Lung (tissue), 12 donors: ENCODE data around the gene GAS5. TPM values are rescaled to one million over a fixed set of nuclear protein-coding genes. Genes with fewer than 3 reads are reported as not detected.

ENCODE experiments used
- ATAC-seq: fragments of 200-7000 bp; cut with Tn5 transposase; one replicate; pipeline ENCODE4 v1.9.1; 2020; ENCODE audit warnings: moderate number of reproducible peaks; ENCODE audit not compliant: insufficient read depth, low FRiP score
- DNase-seq, 3 donors: peaks; one replicate each; pipeline ENCODE4 v3.0.0-alpha.2; 2013 to 2017
- H3K27ac ChIP-seq, 2 donors: one replicate each; pipeline ENCODE4 v1.5.1; 2013; ENCODE audit warnings: mild to moderate bottlenecking in 2 of 2, moderate library complexity in 2 of 2, control low read depth in 1 of 2, inconsistent platforms in 1 of 2, low read depth in 1 of 2, low read length in 1 of 2
- H3K27me3 ChIP-seq, 3 donors: one replicate each; pipeline ENCODE4 v1.5.1; 2013; ENCODE audit warnings: low read length in 2 of 3; ENCODE audit not compliant: control insufficient read depth in 3 of 3, insufficient read depth in 3 of 3
- H3K36me3 ChIP-seq, 4 donors: one replicate each; pipeline ENCODE4 v1.5.1; 2013; ENCODE audit warnings: low read length in 4 of 4, mild to moderate bottlenecking in 1 of 4, moderate library complexity in 1 of 4; ENCODE audit not compliant: control insufficient read depth in 4 of 4, insufficient read depth in 4 of 4
- H3K4me1 ChIP-seq, 5 donors: one replicate each; pipeline ENCODE4 v1.5.1; 2013; ENCODE audit warnings: low read length in 5 of 5, mild to moderate bottlenecking in 2 of 5, moderate library complexity in 1 of 5; ENCODE audit not compliant: control insufficient read depth in 5 of 5, insufficient read depth in 5 of 5
- H3K4me3 ChIP-seq: one replicate; pipeline ENCODE4 v1.5.1; 2013; ENCODE audit warnings: mild to moderate bottlenecking, control low read depth, moderate library complexity
- H3K9ac ChIP-seq, 2 donors: one replicate each; pipeline ENCODE4 v1.5.1; 2013; ENCODE audit warnings: low read length in 2 of 2, control low read depth in 1 of 2; ENCODE audit not compliant: insufficient read depth in 1 of 2
- H3K9me3 ChIP-seq, 4 donors: one replicate each; pipeline ENCODE4 v1.5.1; 2013; ENCODE audit warnings: low read length in 3 of 4, mild to moderate bottlenecking in 1 of 4, moderate library complexity in 1 of 4; ENCODE audit not compliant: control insufficient read depth in 4 of 4, insufficient read depth in 3 of 4
- CTCF ChIP-seq: IDR thresholded peaks from 2 replicates; pipeline ENCODE4 v1.5.1; 2012; ENCODE audit warnings: mild to moderate bottlenecking; ENCODE audit errors: control extremely low read depth, extremely low read depth
- WGBS, 2 donors: extraction: QIAGEN DNeasy Blood & Tissue Kit; methylation state at CpG; one replicate each; pipeline ENCODE4 v1.1.7; 2013; 5-methylcytosine and 5-hydroxymethylcytosine counted together
- polyA plus RNA-seq, 2 donors: library from polyadenylated mRNA; stranded (reverse); fragments of 200-250 nt; gene quantifications; one replicate each; pipeline ENCODE4 v1.2.1, GENCODE V29; 2013
- total RNA-seq, 2 donors: library from RNA; depleted of rRNA in 1 of 2; stranded (reverse); fragments of >200 nt in 1 of 2; gene quantifications; one replicate each; pipeline ENCODE4 v1.2.1, GENCODE V29; 2014 to 2021
- donor health status: control.
- donor health status: control.
- donor health status: Bipolar disorder and iron deficiency.
- donor health status: healthy.
- donor health status: DM: yes; HTN: yes; CAD: no.

The GAS5 gene
- total and polyA plus RNA-seq, 4 donors = 231 to 1,168 (median 320) TPM

GRCh38 chr1:173856903-173857302 lies 10.9 kb downstream of the GAS5 start:
- no peak overlapping the region for H3K9ac ChIP-seq
- no peak overlapping the region for H3K27ac ChIP-seq
- DNase-seq (no peak), ATAC-seq (no peak)
- no peak for TF ChIP-seq CTCF
- 96 to 97% methylated on average over 2 of the region's 2 CpGs for WGBS, 2 donors
- no peak overlapping the region for H3K4me3 ChIP-seq
- H3K36me3 ChIP-seq = peaks cover 10 to 34% (median 16%) of the 10 kb centered on the region in 4 donors
- H3K27me3 ChIP-seq = no peaks in the 10 kb centered on the region
- H3K9me3 ChIP-seq = no peaks in the 10 kb centered on the region
- H3K4me1 ChIP-seq = peaks cover 0 to 5% (median 0%) of the 10 kb centered on the region in 5 donors

- peaks cover 9 to 34% (median 16%) of the 10 kb centered on the region in 4 donors for H3K36me3 ChIP-seq
- no peak for TF ChIP-seq CTCF
- H3K4me1 ChIP-seq = peaks cover 0 to 5% (median 0%) of the 10 kb centered on the region in 5 donors
- H3K9me3 ChIP-seq = no peaks in the 10 kb centered on the region
- 67 to 70% methylated on average over 1 of the region's 1 CpG for WGBS, 2 donors
- DNase-seq = no peak
- no peak overlapping the region for H3K27ac ChIP-seq
- no peak overlapping the region for H3K9ac ChIP-seq
- H3K27me3 ChIP-seq = no peaks in the 10 kb centered on the region
- ATAC-seq = no peak
- H3K4me3 ChIP-seq = no peak overlapping the region
Observed at GRCh38 chr1:173856014-173856413, 11.8 kb downstream of the GAS5 start.

GRCh38 chr1:173853074-173853473 lies 14.7 kb downstream of the GAS5 start:
- H3K27ac ChIP-seq = peak overlapping the region; percentile 30 to 42
- H3K27me3 ChIP-seq = no peaks in the 10 kb centered on the region
- peaks cover 13 to 26% (median 16%) of the 10 kb centered on the region in 4 donors for H3K36me3 ChIP-seq
- no peak overlapping the region for H3K9ac ChIP-seq
- no peak for TF ChIP-seq CTCF
- DNase-seq = peak; percentile 26 to 72 (median 61)
- peaks cover 0 to 5% (median 0%) of the 10 kb centered on the region in 5 donors for H3K4me1 ChIP-seq
- H3K9me3 ChIP-seq = no peaks in the 10 kb centered on the region
- peak; percentile 19 for ATAC-seq
- WGBS, 2 donors = 41 to 65% methylated on average over 5 of the region's 5 CpGs
- no peak overlapping the region for H3K4me3 ChIP-seq

GRCh38 chr1:173852105-173852504 lies 15.7 kb downstream of the GAS5 start:
- peaks cover 10 to 24% (median 13%) of the 10 kb centered on the region in 4 donors for H3K36me3 ChIP-seq
- ATAC-seq = no peak

More at GRCh38 chr1:173852105-173852504, 15.7 kb downstream of the GAS5 start:
- H3K27me3 ChIP-seq = no peaks in the 10 kb centered on the region
- 85 to 92% methylated on average over 4 of the region's 4 CpGs for WGBS, 2 donors
- H3K9me3 ChIP-seq = no peaks in the 10 kb centered on the region
- no peak overlapping the region for H3K9ac ChIP-seq
- H3K4me3 ChIP-seq = no peak overlapping the region
- peaks cover 0 to 5% (median 0%) of the 10 kb centered on the region in 5 donors for H3K4me1 ChIP-seq
- H3K27ac ChIP-seq = no peak overlapping the region
- DNase-seq = no peak
- no peak for TF ChIP-seq CTCF
